Mesenchymal stem cell (in vitro differentiated cells and primary cell): ENCODE measurements around the gene C1orf167.
A peak's percentile ranks its signal among the peaks of the same experiment; 100 is the strongest.

Source experiments
- DNase-seq: peaks from one replicate; pipeline ENCODE4 v3.0.0-alpha.2; 2013
- H2AFZ ChIP-seq: one replicate; pipeline ENCODE4 v1.6.1; 2013; ENCODE audit warnings: low read depth, mild to moderate bottlenecking, control low read depth, inconsistent platforms, low read length, moderate library complexity
- H2AK5ac ChIP-seq: 2 replicates; pipeline ENCODE4 v1.6.1; 2013; ENCODE audit warnings: low read length, moderate library complexity, mild to moderate bottlenecking, inconsistent platforms; ENCODE audit not compliant: severe bottlenecking
- H2BK120ac ChIP-seq: one replicate; pipeline ENCODE4 v1.6.1; 2013; ENCODE audit warnings: low read depth, mild to moderate bottlenecking, inconsistent platforms, low read length, moderate library complexity
- H2BK12ac ChIP-seq, 2 experiments: one replicate each; pipeline ENCODE4 v1.6.1; 2013; ENCODE audit warnings: inconsistent platforms in 2 of 2, low read length in 2 of 2, mild to moderate bottlenecking in 2 of 2, moderate library complexity in 2 of 2, control low read depth in 1 of 2
- H2BK15ac ChIP-seq: one replicate; pipeline ENCODE4 v1.6.1; 2013; ENCODE audit warnings: mild to moderate bottlenecking, low read depth, inconsistent platforms; ENCODE audit not compliant: poor library complexity, severe bottlenecking
- H2BK5ac ChIP-seq: 2 replicates; pipeline ENCODE4 v1.6.1; 2013; ENCODE audit warnings: low read depth, mild to moderate bottlenecking, low read length, control low read depth, inconsistent platforms; ENCODE audit not compliant: poor library complexity, severe bottlenecking
- H3K14ac ChIP-seq, 2 experiments: one replicate each; pipeline ENCODE4 v1.6.1; 2013; ENCODE audit warnings: inconsistent platforms in 2 of 2, low read length in 2 of 2, control low read depth in 1 of 2, mild to moderate bottlenecking in 1 of 2, moderate library complexity in 1 of 2
- H3K18ac ChIP-seq, 2 experiments: one replicate each; pipeline ENCODE4 v1.6.1; 2013; ENCODE audit warnings: inconsistent platforms in 2 of 2, low read length in 2 of 2, control low read depth in 1 of 2, low read depth in 1 of 2, mild to moderate bottlenecking in 1 of 2
- H3K23ac ChIP-seq, 2 experiments: one replicate each; pipeline ENCODE4 v1.6.1; 2013; ENCODE audit warnings: inconsistent platforms in 2 of 2, low read length in 2 of 2, mild to moderate bottlenecking in 2 of 2, moderate library complexity in 2 of 2, control low read depth in 1 of 2
- H3K27ac ChIP-seq: 2 replicates; pipeline ENCODE4 v1.5.1; 2013; ENCODE audit warnings: mild to moderate bottlenecking, moderate library complexity, low read length, control low read depth, inconsistent platforms; ENCODE audit not compliant: poor library complexity, severe bottlenecking
- H3K27me3 ChIP-seq, 2 experiments: 2 replicates each; pipeline versions ENCODE4 v1.6.1 to v1.7.0; 2013; ENCODE audit warnings: low read length in 2 of 2, mild to moderate bottlenecking in 2 of 2, moderate library complexity in 2 of 2, control low read depth in 1 of 2, inconsistent platforms in 1 of 2; ENCODE audit not compliant: control insufficient read depth in 1 of 2, insufficient read depth in 1 of 2
- H3K36me3 ChIP-seq, 2 experiments: 2 replicates each; pipeline versions ENCODE4 v1.6.1 to v1.7.0; 2013; ENCODE audit warnings: low read length in 2 of 2, control low read depth in 1 of 2, inconsistent platforms in 1 of 2, low read depth in 1 of 2, mild to moderate bottlenecking in 1 of 2; ENCODE audit not compliant: insufficient read depth in 2 of 2, control insufficient read depth in 1 of 2
- H3K4ac ChIP-seq, 2 experiments: one replicate each; pipeline ENCODE4 v1.6.1; 2013; ENCODE audit warnings: inconsistent platforms in 2 of 2, low read length in 2 of 2, mild to moderate bottlenecking in 2 of 2, moderate library complexity in 2 of 2, control low read depth in 1 of 2, low read depth in 1 of 2
- H3K4me1 ChIP-seq: 2 replicates; pipeline ENCODE4 v1.6.1; 2013; ENCODE audit warnings: low read depth, low read length, control low read depth; ENCODE audit not compliant: control insufficient read depth, insufficient read depth
- H3K4me2 ChIP-seq: 2 replicates; pipeline ENCODE4 v1.6.1; 2013; ENCODE audit warnings: low read length, mild to moderate bottlenecking, inconsistent platforms; ENCODE audit not compliant: poor library complexity, severe bottlenecking
- H3K4me3 ChIP-seq, 2 experiments: 2 replicates each; pipeline versions ENCODE4 v1.5.1 to v1.7.0; 2013; ENCODE audit warnings: low read length in 2 of 2, mild to moderate bottlenecking in 2 of 2, control low read depth in 1 of 2, low read depth in 1 of 2; ENCODE audit not compliant: insufficient read depth in 1 of 2
- H3K79me1 ChIP-seq: replicated peaks from 2 replicates; pipeline ENCODE4 v1.6.1; 2013; ENCODE audit warnings: mild to moderate bottlenecking, control low read depth, low read length, inconsistent platforms; ENCODE audit not compliant: poor library complexity, severe bottlenecking
- H3K9ac ChIP-seq: 2 replicates; pipeline ENCODE4 v1.7.0; 2013; ENCODE audit warnings: mild to moderate bottlenecking, low read length, moderate library complexity
- H3K9me3 ChIP-seq: 2 replicates; pipeline ENCODE4 v1.7.0; 2013; ENCODE audit warnings: mild to moderate bottlenecking, low read length; ENCODE audit not compliant: control insufficient read depth
- H4K8ac ChIP-seq: one replicate; pipeline ENCODE4 v1.6.1; 2013; ENCODE audit warnings: inconsistent platforms, mild to moderate bottlenecking, low read length, moderate library complexity
- H4K91ac ChIP-seq: one replicate; pipeline ENCODE4 v1.6.1; 2013; ENCODE audit warnings: mild to moderate bottlenecking, low read length, inconsistent platforms
- WGBS: methylation state at CpG from one replicate; pipeline ENCODE4 v1.1.7; 2013; ENCODE audit warnings: mixed read lengths; 5-methylcytosine and 5-hydroxymethylcytosine counted together

Gene C1orf167

GRCh38 chr1:11783556-11783955, 21.6 kb downstream of the C1orf167 start:
- no peak for DNase-seq
- H2BK5ac ChIP-seq = no peak overlapping the region
- H3K4me3 ChIP-seq = no peak overlapping the region
- H3K9ac ChIP-seq = no peak overlapping the region
- no peak overlapping the region for H2BK12ac ChIP-seq
- H3K18ac ChIP-seq = no peak overlapping the region
- H2BK15ac ChIP-seq = no peak overlapping the region
- H3K4me1 ChIP-seq = peaks cover 32% of the 10 kb centered on the region
- no peak overlapping the region for H4K91ac ChIP-seq
- no peak overlapping the region for H3K4ac ChIP-seq
- no peaks in the 10 kb centered on the region for H3K79me1 ChIP-seq
- no peak overlapping the region for H4K8ac ChIP-seq
- no peak overlapping the region for H3K4me2 ChIP-seq
- peaks cover 0 to 6% of the 10 kb centered on the region in 2 experiments for H3K27me3 ChIP-seq
- WGBS = 87% methylated on average over 6 of the region's 6 CpGs
- no peak overlapping the region for H3K23ac ChIP-seq
- H3K14ac ChIP-seq = no peak overlapping the region
- no peak overlapping the region for H2BK120ac ChIP-seq
- H3K36me3 ChIP-seq = peaks cover 0 to 2% of the 10 kb centered on the region in 2 experiments
- H2AFZ ChIP-seq = no peak overlapping the region
- no peak overlapping the region for H2AK5ac ChIP-seq
- H3K27ac ChIP-seq = no peak overlapping the region
- H3K9me3 ChIP-seq = no peaks in the 10 kb centered on the region

- Histone ChIP-seq H3K79me1 (no peaks in the 10 kb centered on the region), H3K4me1 (peaks cover 35% of the 10 kb centered on the region), H3K27ac (no peak overlapping the region), H3K4ac (peak overlapping the region; percentile 2 to 16), H4K8ac (peak overlapping the region; percentile 86), H3K36me3 (peaks cover 1 to 6% of the 10 kb centered on the region in 2 experiments), H3K9me3 (no peaks in the 10 kb centered on the region), H2AK5ac (peak overlapping the region; percentile 28), H3K14ac (peak overlapping the region in 1 of 2 experiments; percentile 94), H3K23ac (peak overlapping the region in 1 of 2 experiments; percentile 9), H3K9ac (peak overlapping the region; percentile 57), H2BK15ac (peak overlapping the region; percentile 8), H2BK5ac (no peak overlapping the region), H3K4me3 (peak overlapping the region in 1 of 2 experiments; percentile 62), H2AFZ (peak overlapping the region; percentile 7), H2BK12ac (peak overlapping the region in 1 of 2 experiments; percentile 8), H3K4me2 (peak overlapping the region; percentile 58), H3K18ac (peak overlapping the region; percentile 40 to 50), H4K91ac (peak overlapping the region; percentile 34), H2BK120ac (peak overlapping the region; percentile 56), H3K27me3 (peaks cover 0 to under 1% of the 10 kb centered on the region in 2 experiments)
- no peak for DNase-seq
- WGBS = 85% methylated on average over 18 of the region's 21 CpGs
These were observed 22.4 kb downstream of the C1orf167 start for GRCh38 chr1:11784256-11784992.

GRCh38 chr1:11784993-11785769, 23.2 kb downstream of the C1orf167 start:
- Histone ChIP-seq H3K18ac (peak overlapping the region; percentile 40 to 50), H2AFZ (peak overlapping the region; percentile 7)
- 14% methylated on average over 30 of the region's 30 CpGs for WGBS

GRCh38 chr1:11786168-11786567, 24.2 kb downstream of the C1orf167 start:
- H3K4me1 ChIP-seq = peaks cover 41% of the 10 kb centered on the region
- WGBS = 83% methylated on average over 4 of the region's 5 CpGs
- peaks cover 4% of the 10 kb centered on the region for H3K79me1 ChIP-seq
- no peak overlapping the region for H2BK15ac ChIP-seq
- H2BK120ac ChIP-seq = no peak overlapping the region
- H2BK12ac ChIP-seq = no peak overlapping the region
- no peak overlapping the region for H3K4me3 ChIP-seq
- no peak overlapping the region for H3K18ac ChIP-seq
- no peaks in the 10 kb centered on the region for H3K9me3 ChIP-seq
- no peak overlapping the region for H3K23ac ChIP-seq
- H4K8ac ChIP-seq = no peak overlapping the region
- no peak overlapping the region for H4K91ac ChIP-seq
- H3K27me3 ChIP-seq = no peaks in the 10 kb centered on the region
- no peak overlapping the region for H3K14ac ChIP-seq
- no peak overlapping the region for H3K9ac ChIP-seq
- no peak overlapping the region for H2AK5ac ChIP-seq
- H3K4ac ChIP-seq = no peak overlapping the region
- H3K36me3 ChIP-seq = peaks cover 15 to 23% of the 10 kb centered on the region in 2 experiments
- H3K27ac ChIP-seq = no peak overlapping the region
- no peak for DNase-seq
- H2AFZ ChIP-seq = no peak overlapping the region
- H2BK5ac ChIP-seq = no peak overlapping the region
- H3K4me2 ChIP-seq = no peak overlapping the region

More at GRCh38 chr1:11784993-11785769, 23.2 kb downstream of the C1orf167 start:
- Histone ChIP-seq H3K4me2 (peak overlapping the region; percentile 58), H3K27me3 (no peaks in the 10 kb centered on the region), H3K14ac (no peak overlapping the region), H2BK5ac (no peak overlapping the region), H3K4ac (peak overlapping the region in 1 of 2 experiments; percentile 2), H3K27ac (no peak overlapping the region), H3K4me3 (peak overlapping the region in 1 of 2 experiments; percentile 62), H3K9ac (peak overlapping the region; percentile 57), H2BK120ac (peak overlapping the region; percentile 56), H3K23ac (no peak overlapping the region), H2BK12ac (peak overlapping the region in 1 of 2 experiments; percentile 81), H3K9me3 (no peaks in the 10 kb centered on the region), H3K36me3 (peaks cover 9 to 13% of the 10 kb centered on the region in 2 experiments), H3K79me1 (peaks cover 1% of the 10 kb centered on the region), H3K4me1 (peaks cover 35% of the 10 kb centered on the region), H4K91ac (peak overlapping the region; percentile 25), H4K8ac (peak overlapping the region; percentile 86), H2BK15ac (peak overlapping the region; percentile 8), H2AK5ac (no peak overlapping the region)
- peak; percentile 66 for DNase-seq
